Pulmonary artery endothelial cell (primary cell): ENCODE results near the gene NUDT5. TPM values are rescaled to one million over a fixed set of nuclear protein-coding genes. Genes with fewer than 3 reads are reported as not detected.
"Not testable (repeated sequence)": the region's sequence is repeated elsewhere in the genome, so short reads cannot be mapped to it uniquely, and the experiment has no call there.

Experiments used
- DNase-seq: peaks from one replicate; pipeline ENCODE4 v3.0.0-alpha.2; 2011; ENCODE audit warnings: low read depth, low spot score
- total RNA-seq: library from RNA; depleted of rRNA; stranded (reverse); fragments of >200 nt; gene quantifications from 2 replicates; pipeline ENCODE4 v1.2.3, GENCODE V29; 2014

Gene NUDT5
- total RNA-seq = 58.8 and 86.5 TPM in 2 replicates

GRCh38 chr10:12195603-12196506, at the start of gene NUDT5, which contains the start of gene CDC123:
NUDT5 (minus strand) TSS chr10:12195891; CDS start chr10:12186291, 9,600 bp downstream.
CDC123 (plus strand) TSS chr10:12196188; CDS start chr10:12196246, 58 bp downstream.
- DNase-seq = peak; percentile 50

GRCh38 chr10:12243864-12244620, 48.4 kb upstream of the NUDT5 start:
- DNase-seq = no peak

- no peak for DNase-seq
Observed at GRCh38 chr10:12241810-12242529, 46.3 kb upstream of the NUDT5 start.

GRCh38 chr10:12238821-12239220, 43.1 kb upstream of the NUDT5 start:
- DNase-seq = no peak

- no peak for DNase-seq
Observed at GRCh38 chr10:12237265-12238220, 41.9 kb upstream of the NUDT5 start.

- no peak for DNase-seq
Observed at GRCh38 chr10:12235796-12236195, 40.1 kb upstream of the NUDT5 start.

GRCh38 chr10:12235116-12235694, 39.5 kb upstream of the NUDT5 start:
- DNase-seq = peak; percentile 26

- DNase-seq = not testable (repeated sequence)
Observed at GRCh38 chr10:12234687-12235086, 39.0 kb upstream of the NUDT5 start.

GRCh38 chr10:12228851-12229250, 33.2 kb upstream of the NUDT5 start:
- DNase-seq = no peak

- not testable (repeated sequence) for DNase-seq
Observed at GRCh38 chr10:12226438-12226837, 30.7 kb upstream of the NUDT5 start.

- no peak for DNase-seq
Observed at GRCh38 chr10:12225444-12225843, 29.8 kb upstream of the NUDT5 start.

- no peak for DNase-seq
Observed at GRCh38 chr10:12221323-12222298, 25.9 kb upstream of the NUDT5 start.

- no peak for DNase-seq
Observed at GRCh38 chr10:12218991-12219390, 23.3 kb upstream of the NUDT5 start.

- no peak for DNase-seq
Observed at GRCh38 chr10:12214763-12215218, 19.1 kb upstream of the NUDT5 start.

GRCh38 chr10:12214093-12214492, 18.4 kb upstream of the NUDT5 start:
- no peak for DNase-seq

- no peak for DNase-seq
Observed at GRCh38 chr10:12213621-12214020, 17.9 kb upstream of the NUDT5 start.

GRCh38 chr10:12212454-12212853, 16.8 kb upstream of the NUDT5 start:
- DNase-seq = no peak

- DNase-seq = no peak
Observed at GRCh38 chr10:12208460-12208859, 12.8 kb upstream of the NUDT5 start.

GRCh38 chr10:12207114-12207513, 11.4 kb upstream of the NUDT5 start:
- no peak for DNase-seq
